Panc1 (cell line): ENCODE results near the gene AOC1. TPM values are rescaled to one million over a fixed set of nuclear protein-coding genes. Genes with fewer than 3 reads are reported as not detected.

Source experiments
- ATAC-seq: fragments of 200-7000 bp; cut with Tn5 transposase; 2 replicates; pipeline ENCODE4 v1.9.1; 2020; ENCODE audit warnings: mild to moderate bottlenecking, moderate library complexity
- BruUV-seq: library from RNA; stranded (reverse); fragments of 400-500 nt; replicated peaks from 2 replicates; lab custom pipeline; 2021; lab: Mats Ljungman, UMichigan
- CTCF ChIA-PET: fragments of 300-600 bp; sonication (Branson Sonifier 250); formaldehyde crosslinking; loops from one replicate; lab custom pipeline; 2022; ENCODE audit warnings: antibody characterized with exemption; lab: Charles Lee
- POLR2A ChIA-PET: fragments of 300-600 bp; sonication (Branson Sonifier 250); formaldehyde crosslinking; loops from one replicate; lab custom pipeline; 2022; ENCODE audit warnings: antibody characterized with exemption; lab: Charles Lee
- DNase-seq: peaks from one replicate; pipeline ENCODE4 v3.0.0-alpha.2; 2010; ENCODE audit warnings: low read depth, low spot score
- H3K27ac ChIP-seq: 2 replicates; pipeline ENCODE4 v1.5.1; 2011; ENCODE audit warnings: mild to moderate bottlenecking, low read length, inconsistent platforms
- H3K27me3 ChIP-seq: fragments of 200-500 bp; sonication (Bioruptor generic); 2 replicates; pipeline ENCODE4 v1.6.0; 2014; ENCODE audit warnings: low read length, inconsistent platforms; ENCODE audit not compliant: control insufficient read depth, insufficient read depth
- H3K36me3 ChIP-seq: fragments of 200-500 bp; sonication (Bioruptor generic); 2 replicates; pipeline ENCODE4 v1.5.1; 2014; ENCODE audit warnings: inconsistent platforms, mild to moderate bottlenecking, low read length, moderate library complexity; ENCODE audit not compliant: control insufficient read depth, insufficient read depth
- H3K4me1 ChIP-seq: 2 replicates; pipeline ENCODE4 v1.5.1; 2011; ENCODE audit warnings: inconsistent platforms, mild to moderate bottlenecking, low read length, moderate library complexity; ENCODE audit not compliant: control insufficient read depth, insufficient read depth
- H3K4me3 ChIP-seq, 2 experiments: 2 replicates each; pipeline ENCODE4 v1.5.1; 2011 to 2012; ENCODE audit warnings: low read depth in 2 of 2, low read length in 2 of 2, mild to moderate bottlenecking in 2 of 2, inconsistent platforms in 1 of 2, moderate library complexity in 1 of 2
- H3K9me3 ChIP-seq: fragments of 200-500 bp; sonication (Bioruptor generic); 2 replicates; pipeline ENCODE4 v1.5.1; 2014; ENCODE audit warnings: low read depth, mild to moderate bottlenecking, inconsistent platforms, low read length, moderate library complexity; ENCODE audit not compliant: control insufficient read depth, insufficient read depth
- CTCF ChIP-seq: fragments of 450-650 bp; IDR thresholded peaks from 2 replicates; pipeline ENCODE4 v1.5.1; 2017; ENCODE audit warnings: mild to moderate bottlenecking
- POLR2AphosphoS5 ChIP-seq: IDR thresholded peaks from 2 replicates; pipeline ENCODE4 v1.6.1; 2012; ENCODE audit warnings: mild to moderate bottlenecking, low read depth, low read length, moderate library complexity
- SIN3A ChIP-seq: IDR thresholded peaks from 2 replicates; pipeline ENCODE4 v1.6.1; 2012; ENCODE audit warnings: low read depth, mild to moderate bottlenecking, low read length, moderate library complexity, borderline replicate concordance; ENCODE audit not compliant: insufficient read depth
- TCF7L2 ChIP-seq: IDR thresholded peaks from 2 replicates; pipeline ENCODE4 v1.6.1; 2011; ENCODE audit warnings: mild to moderate bottlenecking, low read depth, low read length, inconsistent platforms
- in situ Hi-C: cut with HindIII; loops from 2 replicates; pipeline ENCODE4 v1.10.0; 2016; ENCODE audit warnings: low sequenced_read_pairs, low pct_unique_long_range_greater_than_20kb
- intact Hi-C: fragments of 100-400 bp; cut with micrococcal nuclease; formaldehyde crosslinking; loops from one replicate; pipeline ENCODE4 v1.10.0; 2022; ENCODE audit not compliant: unreplicated experiment
- total RNA-seq: library from RNA; stranded (reverse); gene quantifications from one replicate; pipeline ENCODE4 v1.2.1, GENCODE V29; 2021; ENCODE audit not compliant: unreplicated experiment
- TF ChIP-seq, protein P1 (sequence below), 2 experiments: IDR thresholded peaks; 2 replicates each; pipeline ENCODE4 v1.6.1; 2011 to 2012; ENCODE audit warnings: low read depth in 2 of 2, control low read depth in 1 of 2, low read length in 1 of 2, mild to moderate bottlenecking in 1 of 2, moderate library complexity in 1 of 2; ENCODE audit not compliant: insufficient read depth in 1 of 2

AOC1 gene
- total RNA-seq, 1 experiment from 2014 or later = 0.15 TPM

DNA sequence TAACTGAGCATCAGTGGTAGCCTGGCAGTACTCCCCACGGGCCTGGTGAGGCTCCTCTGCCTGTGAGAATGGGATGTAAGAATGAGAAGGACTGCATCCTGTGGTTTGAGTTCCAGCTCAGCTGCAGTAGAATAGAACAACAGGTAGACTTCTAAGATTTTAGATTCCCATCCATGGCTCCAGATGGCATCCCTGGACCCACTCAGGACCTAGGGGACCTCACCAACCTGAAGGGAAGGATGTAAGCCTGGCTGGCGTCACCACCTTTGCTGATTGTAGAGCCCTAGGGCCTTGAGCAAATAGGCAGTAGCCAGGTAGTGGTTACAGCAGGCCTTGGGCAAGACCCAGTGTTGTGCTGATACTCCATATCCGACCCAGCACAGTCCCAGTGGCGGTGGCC is 9.6 kb upstream of the AOC1 start:
- Histone ChIP-seq H3K27me3 (no peaks in the 10 kb centered on the region; the same call in 1 of the 2 replicates), H3K9me3 (no peaks in the 10 kb centered on the region), H3K4me1 (no peaks in the 10 kb centered on the region), H3K4me3 (no peak overlapping the region), H3K36me3 (no peaks in the 10 kb centered on the region), H3K27ac (no peak overlapping the region)
- ChIA-PET CTCF (no interaction called here), POLR2A (no interaction called here)
- no TSS peak for BruUV-seq
- DNase-seq = no peak
- no peak for TF ChIP-seq CTCF
- no peak for TF ChIP-seq SIN3A
- no peak for TF ChIP-seq TCF7L2
- TF ChIP-seq, protein P1, sequence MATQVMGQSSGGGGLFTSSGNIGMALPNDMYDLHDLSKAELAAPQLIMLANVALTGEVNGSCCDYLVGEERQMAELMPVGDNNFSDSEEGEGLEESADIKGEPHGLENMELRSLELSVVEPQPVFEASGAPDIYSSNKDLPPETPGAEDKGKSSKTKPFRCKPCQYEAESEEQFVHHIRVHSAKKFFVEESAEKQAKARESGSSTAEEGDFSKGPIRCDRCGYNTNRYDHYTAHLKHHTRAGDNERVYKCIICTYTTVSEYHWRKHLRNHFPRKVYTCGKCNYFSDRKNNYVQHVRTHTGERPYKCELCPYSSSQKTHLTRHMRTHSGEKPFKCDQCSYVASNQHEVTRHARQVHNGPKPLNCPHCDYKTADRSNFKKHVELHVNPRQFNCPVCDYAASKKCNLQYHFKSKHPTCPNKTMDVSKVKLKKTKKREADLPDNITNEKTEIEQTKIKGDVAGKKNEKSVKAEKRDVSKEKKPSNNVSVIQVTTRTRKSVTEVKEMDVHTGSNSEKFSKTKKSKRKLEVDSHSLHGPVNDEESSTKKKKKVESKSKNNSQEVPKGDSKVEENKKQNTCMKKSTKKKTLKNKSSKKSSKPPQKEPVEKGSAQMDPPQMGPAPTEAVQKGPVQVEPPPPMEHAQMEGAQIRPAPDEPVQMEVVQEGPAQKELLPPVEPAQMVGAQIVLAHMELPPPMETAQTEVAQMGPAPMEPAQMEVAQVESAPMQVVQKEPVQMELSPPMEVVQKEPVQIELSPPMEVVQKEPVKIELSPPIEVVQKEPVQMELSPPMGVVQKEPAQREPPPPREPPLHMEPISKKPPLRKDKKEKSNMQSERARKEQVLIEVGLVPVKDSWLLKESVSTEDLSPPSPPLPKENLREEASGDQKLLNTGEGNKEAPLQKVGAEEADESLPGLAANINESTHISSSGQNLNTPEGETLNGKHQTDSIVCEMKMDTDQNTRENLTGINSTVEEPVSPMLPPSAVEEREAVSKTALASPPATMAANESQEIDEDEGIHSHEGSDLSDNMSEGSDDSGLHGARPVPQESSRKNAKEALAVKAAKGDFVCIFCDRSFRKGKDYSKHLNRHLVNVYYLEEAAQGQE (IDR thresholded peaks at IDR 0.05; ENCODE audit: insufficient read depth in 1 of 2, low read depth in 2 of 2, low read length in 1 of 2) = no peak
- TF ChIP-seq POLR2AphosphoS5 = no peak
- in situ Hi-C loops = no loop called here
- no peak for ATAC-seq
- intact Hi-C loops = no loop called here

DNA sequence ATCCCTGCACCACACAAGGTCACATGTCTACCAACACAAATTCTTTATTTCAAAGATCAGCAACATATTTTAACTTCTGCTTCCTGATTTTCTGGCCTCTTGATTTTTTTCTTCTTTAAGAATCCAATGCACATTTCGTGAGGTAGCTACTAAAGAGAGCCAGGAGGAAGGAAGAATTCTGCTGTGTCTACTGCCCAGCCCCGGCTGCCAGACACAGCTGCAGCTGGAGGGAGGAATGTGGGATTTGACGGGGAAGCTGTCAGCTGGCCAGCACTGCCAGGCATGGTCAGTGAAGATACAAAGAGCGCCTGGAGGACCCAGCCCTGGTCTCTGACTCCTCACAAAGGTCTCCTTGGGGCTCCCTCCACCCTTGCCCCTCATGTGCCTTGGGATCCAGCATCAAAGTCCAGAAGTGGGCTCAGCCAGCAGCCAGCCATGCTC is 6.9 kb upstream of the AOC1 start:
- no peak overlapping the region for H3K4me3 ChIP-seq
- TF ChIP-seq CTCF (no peak), POLR2AphosphoS5 (no peak), SIN3A (no peak), TCF7L2 (no peak)
- TF ChIP-seq, protein P1 (IDR thresholded peaks at IDR 0.05; ENCODE audit: insufficient read depth in 1 of 2, low read depth in 2 of 2, low read length in 1 of 2) = no peak
- H3K27me3 ChIP-seq = no peaks in the 10 kb centered on the region; the same call in 1 of the 2 replicates
- no TSS peak for BruUV-seq
- no peaks in the 10 kb centered on the region for H3K36me3 ChIP-seq
- ATAC-seq (peak; percentile 26; the same call in 1 of the 2 replicates), DNase-seq (no peak)
- no peaks in the 10 kb centered on the region for H3K4me1 ChIP-seq
- in situ Hi-C loops = no loop called here
- ChIA-PET POLR2A (no interaction called here), CTCF (no interaction called here)
- intact Hi-C loops = no loop called here
- no peaks in the 10 kb centered on the region for H3K9me3 ChIP-seq
- H3K27ac ChIP-seq = no peak overlapping the region
